HG03039 (cell line): Measurements from ENCODE around the gene GIGYF1.
"Not testable (repeated sequence)": the region's sequence is repeated elsewhere in the genome, so short reads cannot be mapped to it uniquely, and the experiment has no call there.

Experiments
- ATAC-seq: cut with Tn5 transposase; IDR thresholded peaks from one replicate; pipeline ENCODE4 v1.9.1; 2021; ENCODE audit warnings: mild to moderate bottlenecking, moderate library complexity; ENCODE audit not compliant: unreplicated experiment

The GIGYF1 gene

GRCh38 chr7:100673302-100673941, 20.6 kb downstream of the GIGYF1 start, which contains the start of gene GNB2:
Gene GNB2 (plus strand): TSS chr7:100673740. CDS start chr7:100676266, 2,526 bp downstream.
- peak; percentile 59 for ATAC-seq

- no peak for ATAC-seq
These were observed 22.4 kb downstream of the GIGYF1 start for GRCh38 chr7:100671353-100672327.

- ATAC-seq, result no peak
These were observed 24.0 kb downstream of the GIGYF1 start for GRCh38 chr7:100670074-100670473.

GRCh38 chr7:100669106-100669505, 24.9 kb downstream of the GIGYF1 start:
- not testable (repeated sequence) for ATAC-seq

GRCh38 chr7:100668069-100668449, 26.0 kb downstream of the GIGYF1 start:
- no peak for ATAC-seq

- no peak for ATAC-seq
These were observed 26.6 kb downstream of the GIGYF1 start for GRCh38 chr7:100667331-100668068.

GRCh38 chr7:100665168-100665726, 28.8 kb downstream of the GIGYF1 start:
- ATAC-seq, result no peak

GRCh38 chr7:100662194-100662776, 31.8 kb downstream of the GIGYF1 start:
- not testable (repeated sequence) for ATAC-seq

- ATAC-seq, result no peak
These were observed 38.0 kb downstream of the GIGYF1 start, which contains the start of gene ACTL6B for GRCh38 chr7:100655908-100656674. Gene ACTL6B (minus strand): TSS chr7:100656448. CDS start chr7:100656354, 94 bp downstream.

- ATAC-seq, result no peak
These were observed 38.9 kb downstream of the GIGYF1 start for GRCh38 chr7:100654908-100655831.

- ATAC-seq, result no peak
These were observed 44.1 kb downstream of the GIGYF1 start for GRCh38 chr7:100649826-100650565.

- no peak for ATAC-seq
These were observed 51.5 kb downstream of the GIGYF1 start for GRCh38 chr7:100642534-100642907.

- no peak for ATAC-seq
These were observed 52.1 kb downstream of the GIGYF1 start for GRCh38 chr7:100641860-100642533.

GRCh38 chr7:100641463-100641859, 52.6 kb downstream of the GIGYF1 start, which contains the start of gene TFR2:
Gene TFR2 (minus strand): TSS chr7:100641552. CDS start chr7:100641509, 43 bp downstream.
- no peak for ATAC-seq

- ATAC-seq, result no peak
These were observed 53.3 kb downstream of the GIGYF1 start for GRCh38 chr7:100640517-100641440.

GRCh38 chr7:100639995-100640516, 54.0 kb downstream of the GIGYF1 start:
- no peak for ATAC-seq
